HepG2 (cell line): ENCODE measurements around the gene INPP1. TPM values are rescaled to one million over a fixed set of nuclear protein-coding genes. Genes with fewer than 3 reads are reported as not detected.

Experiments used
- ATF6 ChIP-seq: sonication (generic); formaldehyde crosslinking; conservative IDR thresholded peaks from 2 replicates; pipeline ENCODE4 v1.4.0; 2020; ENCODE audit warnings: missing genetic modification reagents
- DNMT1 ChIP-seq: sonication (generic); formaldehyde crosslinking; IDR thresholded peaks from 2 replicates; pipeline ENCODE4 v1.5.1; 2020; ENCODE audit warnings: mild to moderate bottlenecking, missing genetic modification reagents
- ETV5 ChIP-seq: IDR thresholded peaks from 2 replicates; pipeline ENCODE4 v1.6.1; 2018; ENCODE audit warnings: missing biosample characterization, missing genetic modification reagents, inconsistent platforms, borderline replicate concordance
- FOXA3 ChIP-seq: IDR thresholded peaks from 2 replicates; pipeline ENCODE4 v1.6.1; 2016; ENCODE audit warnings: missing genetic modification reagents, missing compliant biosample characterization
- FOXJ3 ChIP-seq: sonication (generic); formaldehyde crosslinking; IDR thresholded peaks from 2 replicates; pipeline ENCODE4 v1.4.0; 2020; ENCODE audit warnings: missing genetic modification reagents, mild to moderate bottlenecking, borderline replicate concordance
- HDAC2 ChIP-seq: sonication (generic); formaldehyde crosslinking; IDR thresholded peaks from 2 replicates; pipeline ENCODE4 v1.4.0; 2020; ENCODE audit warnings: missing genetic modification reagents
- HOXA3 ChIP-seq: sonication (generic); formaldehyde crosslinking; IDR thresholded peaks from 2 replicates; pipeline ENCODE4 v1.5.0; 2020; ENCODE audit warnings: missing genetic modification reagents
- IRF1 ChIP-seq: sonication (generic); formaldehyde crosslinking; IDR thresholded peaks from 2 replicates; pipeline ENCODE4 v1.4.0; 2020; ENCODE audit warnings: low read depth, mild to moderate bottlenecking, missing genetic modification reagents
- KAT8 ChIP-seq: IDR thresholded peaks from 2 replicates; pipeline ENCODE4 v1.6.1; 2016; ENCODE audit warnings: missing genetic modification reagents, missing compliant biosample characterization
- MAFF ChIP-seq: IDR thresholded peaks from 2 replicates; pipeline ENCODE4 v1.6.1; 2011; ENCODE audit warnings: low read depth, low read length, improper control_type of control experiment
- MED13 ChIP-seq: sonication (generic); formaldehyde crosslinking; IDR thresholded peaks from 2 replicates; pipeline ENCODE4 v1.5.0; 2020; ENCODE audit warnings: missing genetic modification reagents
- NCOA1 ChIP-seq: sonication (generic); formaldehyde crosslinking; IDR thresholded peaks from 2 replicates; pipeline ENCODE4 v1.9.0; 2021; ENCODE audit warnings: missing genetic modification reagents
- NR2C2 ChIP-seq: sonication (generic); formaldehyde crosslinking; IDR thresholded peaks from 2 replicates; pipeline ENCODE4 v1.4.0; 2020; ENCODE audit warnings: missing genetic modification reagents, mild to moderate bottlenecking, moderate library complexity, borderline replicate concordance
- NR2F2 ChIP-seq: IDR thresholded peaks from 2 replicates; pipeline ENCODE4 v1.6.1; 2012; ENCODE audit warnings: low read depth, inconsistent platforms, borderline replicate concordance
- PCBP2 ChIP-seq: fragments of 200-400 bp; formaldehyde crosslinking; optimal IDR thresholded peaks from 2 replicates; pipeline ENCODE3; 2018; ENCODE audit warnings: low read length, low read depth; ENCODE audit not compliant: poor library complexity, severe bottlenecking
- PLSCR1 ChIP-seq: sonication (generic); formaldehyde crosslinking; IDR thresholded peaks from 2 replicates; pipeline ENCODE4 v1.5.0; 2020; ENCODE audit warnings: missing genetic modification reagents, mild to moderate bottlenecking, borderline replicate concordance
- SIN3B ChIP-seq: fragments of 150-350 bp; IDR thresholded peaks from 2 replicates; pipeline ENCODE4 v1.6.1; 2014; ENCODE audit warnings: low read length
- TERF1 ChIP-seq: sonication (generic); formaldehyde crosslinking; IDR thresholded peaks from 2 replicates; pipeline ENCODE4 v1.8.0; 2022; ENCODE audit warnings: mild to moderate bottlenecking, missing genetic modification reagents, moderate library complexity
- TOPORS ChIP-seq: sonication (generic); formaldehyde crosslinking; IDR thresholded peaks from 2 replicates; pipeline ENCODE4 v1.8.0; 2023; ENCODE audit warnings: mild to moderate bottlenecking, missing genetic modification reagents
- ZBTB20 ChIP-seq: sonication (generic); formaldehyde crosslinking; IDR thresholded peaks from 2 replicates; pipeline ENCODE4 v1.8.1; 2023; ENCODE audit warnings: missing genetic modification reagents, low read depth, mild to moderate bottlenecking, borderline replicate concordance
- ZFP36L1 ChIP-seq: sonication (generic); formaldehyde crosslinking; IDR thresholded peaks from 2 replicates; pipeline ENCODE4 v1.8.0; 2022; ENCODE audit warnings: mild to moderate bottlenecking, missing genetic modification reagents, moderate library complexity
- ZNF672 ChIP-seq: sonication (generic); formaldehyde crosslinking; IDR thresholded peaks from 2 replicates; pipeline ENCODE4 v1.8.1; 2022; ENCODE audit warnings: missing genetic modification reagents
- ZNF704 ChIP-seq: sonication (generic); formaldehyde crosslinking; IDR thresholded peaks from 2 replicates; pipeline ENCODE4 v1.8.1; 2023; ENCODE audit warnings: mild to moderate bottlenecking, inconsistent platforms, moderate library complexity, missing genetic modification reagents, borderline replicate concordance
- ZNF782 ChIP-seq: sonication (generic); formaldehyde crosslinking; IDR thresholded peaks from 2 replicates; pipeline ENCODE4 v1.4.0; 2020; ENCODE audit warnings: missing genetic modification reagents, mild to moderate bottlenecking, borderline replicate concordance
- polyA plus RNA-seq, 8 experiments: library from polyadenylated mRNA; depleted of rRNA in 3 of 8; stranded (reverse) in 7 of 8; unstranded in 1 of 8; fragments of >200 nt; fragmentation: Illumina TruSeq in 4 of 8; extraction: Trizol in 4 of 8; gene quantifications; 2 replicates each; pipeline versions ENCODE4 v1.2.1 to v1.2.3, GENCODE V29; 2011 to 2016; ENCODE audit warnings: low read depth in 4 of 8, missing spikeins in 1 of 8, mixed read lengths in 1 of 8; ENCODE audit not compliant: insufficient read depth in 1 of 8
- total RNA-seq, 5 experiments: library from RNA; depleted of rRNA; stranded (reverse); fragments of >200 nt; fragmentation: Illumina TruSeq; extraction: Trizol; gene quantifications; 2 replicates each; pipeline ENCODE4 v1.2.3, GENCODE V29; 2016; ENCODE audit warnings: low read depth in 1 of 5

The INPP1 gene
- total and polyA plus RNA-seq, 2 of the 13 experiments (the other 11 are each of a cell fraction or from before 2014, with no cell fraction given): 10.0 to 13.3 TPM

- TF ChIP-seq ZNF704 (CRISPR knock-in tag) (no peak), MAFF (peak; percentile 21; the same call in 1 of the 2 replicates), ZBTB20 (peak; percentile 52; the same call in 1 of the 2 replicates), PLSCR1 (no peak), HOXA3 (peak; percentile 75; the same call in 1 of the 2 replicates), ZNF782 (CRISPR knock-in tag) (no peak; the same call in 1 of the 2 replicates), FOXA3 (peak; percentile 93), TERF1 (CRISPR knock-in tag) (no peak), TOPORS (CRISPR knock-in tag) (peak; percentile 38; the same call in 1 of the 2 replicates), NR2F2 (peak; percentile 7), HDAC2 (CRISPR knock-in tag) (peak; percentile 95), NCOA1 (CRISPR knock-in tag) (no peak), ATF6 (CRISPR knock-in tag) (0 out of 2 replicates have a peak, but pooled peaks have one; percentile 83), KAT8 (CRISPR knock-in tag) (peak; percentile 48; the same call in 1 of the 2 replicates), ETV5 (CRISPR knock-in tag) (peak; percentile 97), ZFP36L1 (CRISPR knock-in tag) (0 out of 2 replicates have a peak, but pooled peaks have one; percentile 75), NR2C2 (no peak), MED13 (CRISPR knock-in tag) (no peak; the same call in 1 of the 2 replicates), ZNF672 (no peak), IRF1 (CRISPR knock-in tag) (no peak), DNMT1 (CRISPR knock-in tag) (no peak), FOXJ3 (CRISPR knock-in tag) (peak; percentile 79; the same call in 1 of the 2 replicates), PCBP2 (no peak), SIN3B (no peak)
Measured at GRCh38 chr2:190334479-190335224, 8.7 kb upstream of the INPP1 start (continued).
